Measurements from ENCODE around the gene C3orf33. TPM values are rescaled to one million over a fixed set of nuclear protein-coding genes. Genes with fewer than 3 reads are reported as not detected.
"Not testable (repeated sequence)": the region's sequence is repeated elsewhere in the genome, so short reads cannot be mapped to it uniquely, and the experiment has no call there.

Gene C3orf33
- total RNA-seq, 1 donor from 2014 or later, result 3.9 TPM

DNA sequence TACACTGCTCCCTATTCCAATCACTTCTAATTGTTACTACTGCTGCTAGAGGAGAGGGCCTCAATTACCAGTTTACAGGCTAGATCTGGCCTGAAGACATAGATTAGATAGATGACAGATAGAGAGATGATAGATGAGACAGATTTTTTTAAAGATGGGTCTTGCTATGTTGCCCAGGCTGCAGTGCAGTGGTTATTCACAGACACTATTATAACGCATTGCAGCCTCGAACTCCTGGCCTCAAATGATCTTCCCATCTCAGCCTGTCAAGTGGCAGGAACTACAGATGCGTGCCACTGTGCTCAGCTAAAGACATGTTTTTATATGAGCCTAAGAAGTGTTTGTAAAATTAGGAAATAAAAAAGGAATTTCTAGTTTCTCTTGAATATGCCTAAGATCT, 41.9 kb upstream of the C3orf33 start:
- Mint-ChIP-seq H3K27ac (ENCODE audit: unreplicated experiment) (no peak overlapping the region), H3K4me3 (ENCODE audit: unreplicated experiment) (no peak overlapping the region), H3K4me1 (ENCODE audit: unreplicated experiment) (peaks cover 45% of the 10 kb centered on the region), H3K36me3 (ENCODE audit: unreplicated experiment) (peaks cover 4% of the 10 kb centered on the region), H3K27me3 (ENCODE audit: unreplicated experiment) (no peaks in the 10 kb centered on the region), H3K9me3 (ENCODE audit: unreplicated experiment) (no peaks in the 10 kb centered on the region)
- no peak for DNase-seq (ENCODE audit: extremely low spot score, unreplicated experiment)
- TF ChIP-seq, protein P1, sequence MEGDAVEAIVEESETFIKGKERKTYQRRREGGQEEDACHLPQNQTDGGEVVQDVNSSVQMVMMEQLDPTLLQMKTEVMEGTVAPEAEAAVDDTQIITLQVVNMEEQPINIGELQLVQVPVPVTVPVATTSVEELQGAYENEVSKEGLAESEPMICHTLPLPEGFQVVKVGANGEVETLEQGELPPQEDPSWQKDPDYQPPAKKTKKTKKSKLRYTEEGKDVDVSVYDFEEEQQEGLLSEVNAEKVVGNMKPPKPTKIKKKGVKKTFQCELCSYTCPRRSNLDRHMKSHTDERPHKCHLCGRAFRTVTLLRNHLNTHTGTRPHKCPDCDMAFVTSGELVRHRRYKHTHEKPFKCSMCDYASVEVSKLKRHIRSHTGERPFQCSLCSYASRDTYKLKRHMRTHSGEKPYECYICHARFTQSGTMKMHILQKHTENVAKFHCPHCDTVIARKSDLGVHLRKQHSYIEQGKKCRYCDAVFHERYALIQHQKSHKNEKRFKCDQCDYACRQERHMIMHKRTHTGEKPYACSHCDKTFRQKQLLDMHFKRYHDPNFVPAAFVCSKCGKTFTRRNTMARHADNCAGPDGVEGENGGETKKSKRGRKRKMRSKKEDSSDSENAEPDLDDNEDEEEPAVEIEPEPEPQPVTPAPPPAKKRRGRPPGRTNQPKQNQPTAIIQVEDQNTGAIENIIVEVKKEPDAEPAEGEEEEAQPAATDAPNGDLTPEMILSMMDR (IDR thresholded peaks at IDR 0.05), result no peak

DNA sequence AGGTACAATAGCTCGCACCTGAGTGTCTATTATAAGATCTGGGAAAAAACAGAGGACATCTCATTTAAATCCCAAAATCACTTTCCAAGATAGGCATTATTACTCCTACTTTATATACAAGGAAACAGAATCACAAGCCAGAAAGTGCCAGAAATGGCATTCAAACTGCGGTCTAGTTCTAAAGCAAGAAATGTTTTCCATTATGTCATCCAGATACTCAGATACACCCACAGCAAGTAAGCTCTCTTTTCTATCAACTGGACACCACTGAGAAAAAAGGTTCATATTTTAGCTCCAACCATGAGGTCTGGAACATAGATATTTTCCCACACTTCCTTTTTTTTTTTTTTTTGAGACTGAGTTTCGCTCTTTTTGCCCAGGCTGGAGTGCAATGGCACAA, 40.0 kb upstream of the C3orf33 start:
- DNase-seq (ENCODE audit: extremely low spot score, unreplicated experiment), result no peak
- Mint-ChIP-seq H3K36me3 (ENCODE audit: unreplicated experiment) (peaks cover 4% of the 10 kb centered on the region), H3K9me3 (ENCODE audit: unreplicated experiment) (no peaks in the 10 kb centered on the region), H3K27me3 (ENCODE audit: unreplicated experiment) (no peaks in the 10 kb centered on the region), H3K4me1 (ENCODE audit: unreplicated experiment) (peaks cover 29% of the 10 kb centered on the region), H3K27ac (ENCODE audit: unreplicated experiment) (no peak overlapping the region), H3K4me3 (ENCODE audit: unreplicated experiment) (no peak overlapping the region)
- TF ChIP-seq, protein P1 (IDR thresholded peaks at IDR 0.05), result no peak

DNA sequence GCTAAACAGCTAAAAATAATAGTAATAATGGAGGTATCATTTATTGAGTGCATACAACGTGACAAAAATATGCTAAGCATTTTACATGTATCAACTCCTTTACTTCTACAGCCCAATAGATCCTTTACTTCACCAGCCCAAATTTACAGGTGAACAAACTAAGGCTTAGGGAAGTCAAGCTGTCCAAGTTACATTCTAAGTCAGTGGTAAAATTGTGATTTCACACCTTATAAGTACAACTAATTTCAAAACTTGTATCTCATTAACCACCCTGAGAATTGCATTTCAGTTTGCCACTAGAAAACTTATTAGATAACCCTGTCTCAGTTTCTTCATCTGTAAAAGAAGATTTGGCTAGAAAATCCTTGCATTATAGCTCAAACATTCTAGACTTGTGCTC, 37.5 kb upstream of the C3orf33 start:
- Mint-ChIP-seq H3K36me3 (ENCODE audit: unreplicated experiment) (peaks cover 4% of the 10 kb centered on the region), H3K9me3 (ENCODE audit: unreplicated experiment) (no peaks in the 10 kb centered on the region), H3K27me3 (ENCODE audit: unreplicated experiment) (no peaks in the 10 kb centered on the region), H3K4me3 (ENCODE audit: unreplicated experiment) (no peak overlapping the region), H3K27ac (ENCODE audit: unreplicated experiment) (no peak overlapping the region), H3K4me1 (ENCODE audit: unreplicated experiment) (peaks cover 20% of the 10 kb centered on the region)
- DNase-seq (ENCODE audit: extremely low spot score, unreplicated experiment), result no peak
- TF ChIP-seq, protein P1 (IDR thresholded peaks at IDR 0.05), result no peak

DNA sequence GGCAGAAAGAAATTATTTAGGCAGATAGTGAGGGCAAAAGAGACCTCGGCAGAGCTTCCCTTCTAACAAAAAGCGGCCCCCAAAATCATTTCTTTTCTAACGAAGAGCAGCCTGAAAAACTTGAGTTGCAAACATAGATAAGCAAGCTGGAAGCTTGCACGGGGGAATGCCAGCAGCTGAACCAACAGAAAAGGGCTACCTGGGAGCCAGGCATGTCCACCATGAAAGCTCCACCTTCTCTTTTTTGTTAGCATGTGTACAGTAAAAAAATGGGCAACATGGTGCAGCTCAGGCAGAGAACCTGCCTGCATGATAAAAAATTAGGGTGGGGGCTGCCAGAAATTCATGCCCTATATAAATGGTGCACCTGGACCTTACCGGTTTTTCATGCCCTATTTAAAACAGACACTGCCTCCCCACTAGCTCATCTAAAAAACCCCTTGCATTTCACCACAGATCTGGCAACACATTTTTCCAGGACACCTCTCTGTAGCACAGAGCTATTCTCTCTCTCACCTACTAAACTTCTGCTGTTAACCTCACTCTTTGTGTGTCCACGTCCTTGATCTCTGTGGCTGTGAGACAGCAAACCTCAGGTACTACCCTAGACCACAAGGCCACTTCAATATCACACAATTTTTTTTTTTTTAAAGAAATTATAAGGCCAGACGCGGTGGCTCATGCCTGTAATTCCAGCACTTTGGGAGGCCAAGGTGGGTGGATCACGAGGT, 29.4 kb upstream of the C3orf33 start:
- TF ChIP-seq, protein P1 (IDR thresholded peaks at IDR 0.05), result no peak
- no peak overlapping the region for H3K4me3 Mint-ChIP-seq (ENCODE audit: unreplicated experiment)

DNA sequence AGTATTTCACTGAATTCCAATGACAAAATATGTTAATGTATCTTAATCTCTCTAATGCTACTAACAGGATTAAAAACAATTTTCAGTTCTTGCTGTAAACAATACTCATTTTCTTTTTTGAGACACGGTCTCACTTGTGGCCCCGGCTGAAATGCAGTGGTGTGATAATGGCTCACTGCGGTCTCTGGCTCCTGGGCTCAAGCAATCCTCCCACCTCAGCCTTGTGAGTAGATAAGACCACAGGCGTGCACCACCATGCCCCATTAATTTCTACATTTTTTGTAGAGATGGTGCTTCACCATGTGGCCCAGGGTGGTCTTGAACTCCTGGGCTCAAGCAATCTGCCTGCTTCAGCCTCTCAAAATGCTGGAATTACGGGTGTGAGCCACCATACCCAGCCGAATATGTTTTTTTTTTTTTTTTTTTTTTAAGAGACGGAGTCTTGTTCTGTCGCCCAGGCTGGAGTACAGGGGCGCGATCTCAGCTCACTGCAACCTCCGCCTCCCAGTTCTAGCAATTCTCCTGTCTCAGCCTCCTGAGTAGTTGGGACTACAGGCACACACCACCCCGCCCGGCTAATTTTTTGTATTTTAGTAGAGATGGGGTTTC, 22.5 kb upstream of the C3orf33 start:
- not testable (repeated sequence) for H3K27ac Mint-ChIP-seq (ENCODE audit: unreplicated experiment); H3K27me3 Mint-ChIP-seq (ENCODE audit: unreplicated experiment); DNase-seq (ENCODE audit: extremely low spot score, unreplicated experiment); H3K9me3 Mint-ChIP-seq (ENCODE audit: unreplicated experiment); H3K4me1 Mint-ChIP-seq (ENCODE audit: unreplicated experiment); H3K4me3 Mint-ChIP-seq (ENCODE audit: unreplicated experiment)
- H3K36me3 Mint-ChIP-seq (ENCODE audit: unreplicated experiment), result peaks cover 13% of the 10 kb centered on the region

More for the DNA sequence above, 29.4 kb upstream of the C3orf33 start:
- H3K4me1 Mint-ChIP-seq (ENCODE audit: unreplicated experiment), result peaks cover 2% of the 10 kb centered on the region
- peaks cover 9% of the 10 kb centered on the region for H3K36me3 Mint-ChIP-seq (ENCODE audit: unreplicated experiment)
- no peak for DNase-seq (ENCODE audit: extremely low spot score, unreplicated experiment)
- no peak overlapping the region for H3K27ac Mint-ChIP-seq (ENCODE audit: unreplicated experiment)
- no peaks in the 10 kb centered on the region for H3K9me3 Mint-ChIP-seq (ENCODE audit: unreplicated experiment)
- no peaks in the 10 kb centered on the region for H3K27me3 Mint-ChIP-seq (ENCODE audit: unreplicated experiment)

Measured in osteocyte (in vitro differentiated cells).